GM18526 (cell line): Measurements from ENCODE around the gene TMEM250.

Experiments used
- POLR2A ChIP-seq: IDR thresholded peaks from 3 replicates; pipeline ENCODE4 v1.6.1; 2011; ENCODE audit not compliant: insufficient read length; ENCODE audit errors: extremely low read depth

Gene TMEM250

GRCh38 chr9:136118320-136119060 is at the start of gene TMEM250:
Gene TMEM250 (minus strand): TSS chr9:136118875. CDS start chr9:136116900, 1,975 bp downstream.
- TF ChIP-seq POLR2A, result peak; percentile 7

GRCh38 chr9:136163248-136163850 is 44.7 kb upstream of the TMEM250 start:
- no peak for TF ChIP-seq POLR2A

GRCh38 chr9:136160995-136161610 is 42.4 kb upstream of the TMEM250 start:
- TF ChIP-seq POLR2A, result no peak

- no peak for TF ChIP-seq POLR2A
These were observed 41.7 kb upstream of the TMEM250 start for GRCh38 chr9:136160381-136160841.

GRCh38 chr9:136159851-136160250 is 41.2 kb upstream of the TMEM250 start:
- no peak for TF ChIP-seq POLR2A

GRCh38 chr9:136157477-136158265 is 39.0 kb upstream of the TMEM250 start:
- no peak for TF ChIP-seq POLR2A

- TF ChIP-seq POLR2A, result no peak
These were observed 37.8 kb upstream of the TMEM250 start for GRCh38 chr9:136156209-136157120.

GRCh38 chr9:136155576-136155975 is 36.9 kb upstream of the TMEM250 start:
- TF ChIP-seq POLR2A, result no peak

GRCh38 chr9:136154943-136155342 is 36.3 kb upstream of the TMEM250 start:
- no peak for TF ChIP-seq POLR2A

GRCh38 chr9:136153381-136154065 is 34.8 kb upstream of the TMEM250 start:
- TF ChIP-seq POLR2A, result no peak

GRCh38 chr9:136152931-136153330 is 34.3 kb upstream of the TMEM250 start:
- TF ChIP-seq POLR2A, result no peak

GRCh38 chr9:136152543-136152866 is 33.8 kb upstream of the TMEM250 start:
- TF ChIP-seq POLR2A, result no peak

- no peak for TF ChIP-seq POLR2A
These were observed 33.3 kb upstream of the TMEM250 start for GRCh38 chr9:136151848-136152542.

- TF ChIP-seq POLR2A, result no peak
These were observed 32.6 kb upstream of the TMEM250 start for GRCh38 chr9:136151214-136151804.
